ENCODE results near the gene RTTN.
"Not testable (repeated sequence)": the region's sequence is repeated elsewhere in the genome, so short reads cannot be mapped to it uniquely, and the experiment has no call there.

Gene RTTN

DNA sequence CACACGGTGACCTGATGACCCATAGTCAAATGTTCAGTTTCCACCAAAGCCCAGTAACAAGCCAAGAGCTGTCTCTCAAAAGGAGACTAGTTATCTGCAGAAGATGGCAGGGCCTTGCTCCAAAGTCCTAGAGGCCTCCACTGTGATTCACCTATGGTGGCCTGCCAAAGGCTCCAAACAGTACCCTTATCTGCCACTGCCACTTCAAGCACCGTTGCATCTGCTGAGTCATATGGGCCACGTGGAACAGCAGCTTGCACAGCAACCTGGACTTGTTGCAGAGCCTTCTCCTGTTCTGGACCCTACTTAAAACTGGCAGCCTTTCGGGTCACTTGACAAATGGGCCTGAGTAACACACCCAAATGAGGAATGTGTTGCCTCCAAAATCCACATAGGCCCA is 230.2 kb downstream of the RTTN start:
- not testable (repeated sequence) for DNase-seq (ENCODE audit: low read depth)

- DNase-seq (ENCODE audit: low read depth), result no peak
These were observed 231.1 kb downstream of the RTTN start for GRCh38 chr18:69974365-69974764.

- DNase-seq (ENCODE audit: low read depth), result no peak
These were observed 236.0 kb downstream of the RTTN start for GRCh38 chr18:69969491-69969890.

DNA sequence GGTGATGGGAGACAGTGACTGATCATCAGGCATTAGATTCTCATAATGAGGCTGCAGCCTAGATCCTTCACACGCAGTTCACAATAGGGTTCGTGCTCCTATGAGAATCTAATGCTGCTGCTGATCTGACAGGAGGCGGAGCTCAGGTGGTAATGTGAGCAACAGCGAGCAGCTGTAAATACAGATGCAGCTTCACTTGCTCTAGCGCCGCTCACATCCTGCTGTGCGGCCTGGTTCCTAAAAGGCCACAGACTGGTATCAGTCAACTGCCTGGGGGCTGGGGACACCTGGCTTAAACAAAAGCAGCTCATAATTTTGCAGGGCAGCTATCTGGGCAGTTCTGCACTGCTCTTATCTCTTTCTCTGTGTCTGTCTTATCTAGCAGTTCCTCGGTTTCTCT is 237.4 kb downstream of the RTTN start:
- DNase-seq (ENCODE audit: low read depth), result no peak

GRCh38 chr18:69963196-69963595 is 242.3 kb downstream of the RTTN start:
- DNase-seq (ENCODE audit: low read depth), result no peak

GRCh38 chr18:69961718-69962117 is 243.8 kb downstream of the RTTN start:
- DNase-seq (ENCODE audit: low read depth), result no peak

GRCh38 chr18:69958422-69958821 is 247.1 kb downstream of the RTTN start:
- DNase-seq (ENCODE audit: low read depth), result no peak

DNA sequence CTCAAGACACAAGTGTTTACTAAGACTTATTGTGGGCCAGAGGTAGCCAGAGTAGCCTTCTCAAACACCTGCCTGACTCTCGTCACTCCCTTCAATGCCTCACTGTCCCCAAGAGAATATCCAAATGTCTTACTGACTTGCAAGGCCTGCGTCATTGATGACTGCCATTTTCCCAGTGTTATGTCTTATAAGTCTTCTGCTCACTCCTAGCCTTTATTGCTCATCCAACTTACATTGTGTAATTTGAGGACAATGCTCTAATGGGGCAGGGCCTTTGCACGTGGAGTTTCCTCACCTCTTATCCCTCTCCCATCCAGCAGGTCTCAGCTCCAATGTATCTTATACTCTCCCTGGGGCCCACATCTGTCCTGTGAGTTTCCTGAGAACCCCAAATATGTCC is 247.7 kb downstream of the RTTN start:
- no peak for DNase-seq (ENCODE audit: low read depth)

DNA sequence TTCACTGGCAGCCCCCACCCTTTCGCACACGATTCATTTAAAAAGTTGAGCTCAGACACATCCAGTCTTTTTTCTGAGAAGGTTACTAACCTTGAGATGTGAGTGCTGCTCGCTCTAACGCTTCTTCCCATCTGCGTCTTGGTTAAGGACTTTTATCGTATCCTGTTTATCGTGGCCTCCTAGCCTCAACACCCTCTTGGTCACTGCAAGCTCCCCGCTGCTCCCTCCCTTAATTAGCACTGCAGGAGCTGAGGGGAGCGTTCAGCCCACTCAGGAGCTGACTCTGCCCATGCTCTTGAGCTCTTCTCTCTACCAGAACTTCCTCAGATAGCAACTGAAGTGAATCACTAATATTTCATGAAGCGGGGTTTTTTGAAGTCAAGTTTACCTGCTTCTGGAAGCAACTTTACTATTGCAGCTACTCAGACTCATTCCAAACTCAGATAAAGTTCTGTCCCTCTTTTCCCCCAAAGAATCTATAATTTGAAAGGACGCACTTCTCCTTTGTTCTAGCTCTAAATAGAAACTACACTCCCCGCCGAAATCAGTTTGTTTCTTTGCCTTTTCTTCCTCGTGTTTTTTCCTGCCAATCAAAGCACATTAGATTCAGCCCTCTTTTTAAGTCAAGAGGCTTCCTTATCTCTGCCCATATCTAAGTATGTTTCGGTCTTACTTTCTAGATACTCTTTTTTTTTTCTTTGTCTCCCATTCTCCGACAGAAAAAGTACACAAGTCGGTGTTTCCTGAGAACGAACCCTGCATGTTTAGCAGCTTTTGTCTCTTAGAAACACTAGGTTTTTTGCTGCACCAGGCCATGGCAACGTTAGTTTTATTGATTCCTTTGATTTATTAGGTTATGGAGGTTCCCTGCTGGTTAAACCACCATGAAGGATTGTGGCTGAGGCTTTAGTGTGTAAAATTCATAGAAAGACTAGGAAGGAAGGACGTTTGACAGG is 248.5 kb downstream of the RTTN start:
- DNase-seq (ENCODE audit: low read depth), result no peak

- DNase-seq (ENCODE audit: low read depth), result no peak
These were observed 249.4 kb downstream of the RTTN start for GRCh38 chr18:69956057-69956456.

- no peak for DNase-seq (ENCODE audit: low read depth)
These were observed 250.6 kb downstream of the RTTN start for GRCh38 chr18:69954719-69955480.

GRCh38 chr18:69953191-69953590 is 252.3 kb downstream of the RTTN start:
- no peak for DNase-seq (ENCODE audit: low read depth)
